GM18508 (cell line): ENCODE data around the gene LRIT2.
"Not testable (repeated sequence)": the region's sequence is repeated elsewhere in the genome, so short reads cannot be mapped to it uniquely, and the experiment has no call there.

Experiments used
- ATAC-seq: cut with Tn5 transposase; IDR thresholded peaks from one replicate; pipeline ENCODE4 v1.9.1; 2021; ENCODE audit warnings: moderate number of reproducible peaks; ENCODE audit not compliant: insufficient read depth, unreplicated experiment

The LRIT2 gene

GRCh38 chr10:84188815-84189214 lies 36.5 kb downstream of the LRIT2 start:
- no peak for ATAC-seq

GRCh38 chr10:84185526-84186175 lies 39.7 kb downstream of the LRIT2 start:
- ATAC-seq, result no peak

- no peak for ATAC-seq
Observed at GRCh38 chr10:84184517-84184916, 40.8 kb downstream of the LRIT2 start.

- no peak for ATAC-seq
Observed at GRCh38 chr10:84181631-84182030, 43.7 kb downstream of the LRIT2 start.

- not testable (repeated sequence) for ATAC-seq
Observed at GRCh38 chr10:84180386-84180785, 45.0 kb downstream of the LRIT2 start.

- peak; percentile 88 for ATAC-seq
Observed at GRCh38 chr10:84179059-84179710, 46.2 kb downstream of the LRIT2 start.

- ATAC-seq, result no peak
Observed at GRCh38 chr10:84178160-84178609, 47.2 kb downstream of the LRIT2 start.

- ATAC-seq, result no peak
Observed at GRCh38 chr10:84177541-84178141, 47.7 kb downstream of the LRIT2 start.

GRCh38 chr10:84176836-84177474 lies 48.4 kb downstream of the LRIT2 start:
- ATAC-seq, result no peak

- ATAC-seq, result no peak
Observed at GRCh38 chr10:84176351-84176750, 49.0 kb downstream of the LRIT2 start.

GRCh38 chr10:84175436-84175835 lies 49.9 kb downstream of the LRIT2 start:
- no peak for ATAC-seq

- no peak for ATAC-seq
Observed at GRCh38 chr10:84173501-84173929, 51.8 kb downstream of the LRIT2 start, which contains the start of gene GPR15LG. Gene GPR15LG, plus strand, starts transcription at chr10:84173801. Its CDS starts 51 bp downstream, at chr10:84173852.

GRCh38 chr10:84172467-84173356 lies 52.6 kb downstream of the LRIT2 start:
- ATAC-seq, result peak; percentile 37

GRCh38 chr10:84171700-84172466 lies 53.5 kb downstream of the LRIT2 start:
- ATAC-seq, result peak; percentile 22

GRCh38 chr10:84171237-84171636 lies 54.1 kb downstream of the LRIT2 start:
- not testable (repeated sequence) for ATAC-seq
